ENCODE measurements around the gene HERPUD1.

DNA sequence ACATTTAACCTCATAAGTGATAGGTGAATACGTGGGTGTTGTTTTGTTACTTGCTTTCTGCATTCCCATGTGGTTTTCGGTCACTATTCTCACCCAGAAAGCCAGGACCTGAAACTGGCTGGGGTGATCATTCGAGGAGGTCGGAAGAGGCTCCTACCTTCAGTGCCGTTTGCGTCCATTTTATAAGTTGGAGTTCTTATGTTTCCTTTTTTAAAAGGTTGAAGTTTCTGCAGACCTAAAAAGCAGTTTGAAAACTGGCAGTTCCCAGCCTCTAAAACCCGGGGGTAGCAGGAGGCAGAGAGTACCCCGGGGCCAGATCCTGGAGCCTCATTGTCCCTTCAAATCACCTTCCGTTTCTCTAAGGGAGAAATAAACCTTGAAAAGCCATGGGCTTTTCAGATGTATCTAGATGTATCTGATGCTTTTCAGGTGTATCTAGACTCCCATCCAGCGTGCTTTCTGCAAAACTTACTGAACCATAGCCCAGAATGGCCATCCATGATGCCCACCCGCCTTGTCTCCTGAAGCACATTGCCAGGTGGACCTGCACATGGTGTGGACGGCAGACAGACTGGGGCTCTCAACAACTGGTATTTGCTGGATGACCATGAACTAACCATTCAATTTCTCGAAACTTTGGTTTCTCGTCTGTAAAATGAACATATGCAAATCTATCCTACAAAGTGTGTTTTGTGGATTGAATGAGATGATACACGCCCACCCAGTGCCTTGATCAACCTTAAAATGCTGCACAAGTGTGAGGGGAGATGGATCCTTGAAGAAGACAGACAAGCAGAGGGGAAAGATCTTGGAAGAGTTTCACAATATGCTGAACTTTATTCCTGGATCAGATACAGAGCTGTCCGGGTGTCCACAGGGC lies 58.7 kb downstream of the HERPUD1 start:
- no peak for TF ChIP-seq POLR2A (IDR thresholded peaks at IDR 0.05)
- TF ChIP-seq CTCF (IDR thresholded peaks at IDR 0.05): no peak

All from adrenal gland (tissue), 5 donors.